ENCODE measurements around the gene CEACAM18.

The CEACAM18 gene

DNA sequence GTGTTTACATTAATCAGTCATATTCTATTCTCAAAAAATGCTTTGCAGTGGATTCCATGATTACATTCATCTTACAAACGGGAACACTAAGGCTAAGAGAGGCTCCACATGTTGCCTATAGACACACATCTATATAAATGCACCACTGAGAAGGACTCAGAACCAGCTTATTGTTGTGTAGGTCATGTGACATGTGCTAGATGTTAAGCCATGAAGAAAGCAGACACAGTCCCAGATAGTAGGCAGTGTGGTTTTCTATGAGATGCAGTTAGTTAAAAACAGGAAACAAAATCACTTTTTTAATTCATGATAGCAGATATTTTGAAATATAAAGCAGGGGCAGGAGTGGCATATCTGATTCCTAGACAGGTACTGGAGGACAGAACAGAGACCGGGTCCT, 42.4 kb downstream of the CEACAM18 start:
- H3K9me3 ChIP-seq (ENCODE audit: control insufficient read depth, insufficient read depth, low read depth, low read length): no peaks in the 10 kb centered on the region
- CTCF ChIA-PET: no interaction called here

More for the DNA sequence above, 42.4 kb downstream of the CEACAM18 start:
- no peak overlapping the region for H3K4me3 ChIP-seq (ENCODE audit: low read depth, low read length)
- TF ChIP-seq, protein P1, sequence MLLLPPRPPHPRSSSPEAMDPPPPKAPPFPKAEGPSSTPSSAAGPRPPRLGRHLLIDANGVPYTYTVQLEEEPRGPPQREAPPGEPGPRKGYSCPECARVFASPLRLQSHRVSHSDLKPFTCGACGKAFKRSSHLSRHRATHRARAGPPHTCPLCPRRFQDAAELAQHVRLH (tag by site-specific recombination; IDR thresholded peaks at IDR 0.05): no peak
- TF ChIP-seq YY1 (tag by site-specific recombination; IDR thresholded peaks at IDR 0.05): no peak
- no peak for TF ChIP-seq ZNF133 (tag by site-specific recombination; IDR thresholded peaks at IDR 0.05)
- TF ChIP-seq, protein P2, sequence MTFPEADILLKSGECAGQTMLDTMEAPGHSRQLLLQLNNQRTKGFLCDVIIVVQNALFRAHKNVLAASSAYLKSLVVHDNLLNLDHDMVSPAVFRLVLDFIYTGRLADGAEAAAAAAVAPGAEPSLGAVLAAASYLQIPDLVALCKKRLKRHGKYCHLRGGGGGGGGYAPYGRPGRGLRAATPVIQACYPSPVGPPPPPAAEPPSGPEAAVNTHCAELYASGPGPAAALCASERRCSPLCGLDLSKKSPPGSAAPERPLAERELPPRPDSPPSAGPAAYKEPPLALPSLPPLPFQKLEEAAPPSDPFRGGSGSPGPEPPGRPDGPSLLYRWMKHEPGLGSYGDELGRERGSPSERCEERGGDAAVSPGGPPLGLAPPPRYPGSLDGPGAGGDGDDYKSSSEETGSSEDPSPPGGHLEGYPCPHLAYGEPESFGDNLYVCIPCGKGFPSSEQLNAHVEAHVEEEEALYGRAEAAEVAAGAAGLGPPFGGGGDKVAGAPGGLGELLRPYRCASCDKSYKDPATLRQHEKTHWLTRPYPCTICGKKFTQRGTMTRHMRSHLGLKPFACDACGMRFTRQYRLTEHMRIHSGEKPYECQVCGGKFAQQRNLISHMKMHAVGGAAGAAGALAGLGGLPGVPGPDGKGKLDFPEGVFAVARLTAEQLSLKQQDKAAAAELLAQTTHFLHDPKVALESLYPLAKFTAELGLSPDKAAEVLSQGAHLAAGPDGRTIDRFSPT (tag by site-specific recombination; IDR thresholded peaks at IDR 0.05): no peak
- no peak for TF ChIP-seq SALL2 (tag by site-specific recombination; IDR thresholded peaks at IDR 0.05; ENCODE audit: borderline replicate concordance)
- TF ChIP-seq ZNF626 (tag by site-specific recombination; IDR thresholded peaks at IDR 0.05): no peak
- TF ChIP-seq ZNF350 (tag by site-specific recombination; IDR thresholded peaks at IDR 0.05): no peak
- no peak for TF ChIP-seq ZNF549 (tag by site-specific recombination; IDR thresholded peaks at IDR 0.05)
- TF ChIP-seq ZNF701 (tag by site-specific recombination; IDR thresholded peaks at IDR 0.05): no peak
- TF ChIP-seq ZNF214 (tag by site-specific recombination; IDR thresholded peaks at IDR 0.05; ENCODE audit: borderline replicate concordance): no peak
- TF ChIP-seq PRDM2 (tag by site-specific recombination; IDR thresholded peaks at IDR 0.05; ENCODE audit: borderline replicate concordance): no peak
- no peak for TF ChIP-seq ZNF23 (tag by site-specific recombination; IDR thresholded peaks at IDR 0.05; ENCODE audit: borderline replicate concordance)
- no peak for TF ChIP-seq HOXC10 (CRISPR knock-in tag; IDR thresholded peaks at IDR 0.05)
- TF ChIP-seq INSM2 (tag by site-specific recombination; IDR thresholded peaks at IDR 0.05): no peak
- TF ChIP-seq ZNF623 (tag by site-specific recombination; IDR thresholded peaks at IDR 0.05): no peak
- no peak for TF ChIP-seq ZBTB7A (tag by site-specific recombination; IDR thresholded peaks at IDR 0.05; ENCODE audit: low read depth)
- TF ChIP-seq, protein P3, sequence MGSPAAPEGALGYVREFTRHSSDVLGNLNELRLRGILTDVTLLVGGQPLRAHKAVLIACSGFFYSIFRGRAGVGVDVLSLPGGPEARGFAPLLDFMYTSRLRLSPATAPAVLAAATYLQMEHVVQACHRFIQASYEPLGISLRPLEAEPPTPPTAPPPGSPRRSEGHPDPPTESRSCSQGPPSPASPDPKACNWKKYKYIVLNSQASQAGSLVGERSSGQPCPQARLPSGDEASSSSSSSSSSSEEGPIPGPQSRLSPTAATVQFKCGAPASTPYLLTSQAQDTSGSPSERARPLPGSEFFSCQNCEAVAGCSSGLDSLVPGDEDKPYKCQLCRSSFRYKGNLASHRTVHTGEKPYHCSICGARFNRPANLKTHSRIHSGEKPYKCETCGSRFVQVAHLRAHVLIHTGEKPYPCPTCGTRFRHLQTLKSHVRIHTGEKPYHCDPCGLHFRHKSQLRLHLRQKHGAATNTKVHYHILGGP (tag by site-specific recombination; IDR thresholded peaks at IDR 0.05): no peak
- no peak for TF ChIP-seq ZNF654 (tag by site-specific recombination; IDR thresholded peaks at IDR 0.05; ENCODE audit: low read depth)
- no peak for TF ChIP-seq ZNF274 (IDR thresholded peaks at IDR 0.05; ENCODE audit: low read length)
- no peak for TF ChIP-seq ZNF274 (tag by site-specific recombination; IDR thresholded peaks at IDR 0.05; ENCODE audit: borderline replicate concordance)
- no peak for TF ChIP-seq AEBP2 (tag by site-specific recombination; IDR thresholded peaks at IDR 0.05; ENCODE audit: borderline replicate concordance)
- H3K27ac ChIP-seq (ENCODE audit: extremely low read depth, low read depth, low read length): no peak overlapping the region
- H3K4me1 ChIP-seq (ENCODE audit: control insufficient read depth, insufficient read depth, low read length): no peaks in the 10 kb centered on the region
- no peaks in the 10 kb centered on the region for H3K36me3 ChIP-seq (ENCODE audit: control insufficient read depth in 2 of 2, insufficient read depth in 1 of 2, low read length in 2 of 2)
- POLR2A ChIA-PET: no interaction called here
